HUES48 (cell line): ENCODE measurements around the gene FAM162A.
"Not testable (repeated sequence)": the region's sequence is repeated elsewhere in the genome, so short reads cannot be mapped to it uniquely, and the experiment has no call there.

Experiments
- H3K27ac ChIP-seq: one replicate; pipeline ENCODE4 v1.7.0; 2013; ENCODE audit warnings: low read depth, low read length, inconsistent platforms
- H3K27me3 ChIP-seq: 2 replicates; pipeline ENCODE4 v1.6.1; 2013; ENCODE audit warnings: mild to moderate bottlenecking, low read length; ENCODE audit not compliant: control insufficient read depth, insufficient read depth
- H3K36me3 ChIP-seq: 2 replicates; pipeline ENCODE4 v1.6.1; 2013; ENCODE audit warnings: low read length; ENCODE audit not compliant: control insufficient read depth, insufficient read depth
- H3K4me1 ChIP-seq: 2 replicates; pipeline ENCODE4 v1.6.1; 2013; ENCODE audit warnings: mild to moderate bottlenecking, low read length; ENCODE audit not compliant: control insufficient read depth, insufficient read depth
- H3K4me3 ChIP-seq: 2 replicates; pipeline ENCODE4 v1.5.1; 2013; ENCODE audit warnings: mild to moderate bottlenecking, low read depth, low read length
- H3K9ac ChIP-seq: 2 replicates; pipeline ENCODE4 v1.6.1; 2013; ENCODE audit warnings: mild to moderate bottlenecking, low read depth, low read length, moderate library complexity
- H3K9me3 ChIP-seq: 2 replicates; pipeline ENCODE4 v1.6.1; 2013; ENCODE audit warnings: low read length; ENCODE audit not compliant: control insufficient read depth, insufficient read depth

FAM162A gene

GRCh38 chr3:122357828-122358702, 25.9 kb upstream of the FAM162A start:
- Histone ChIP-seq H3K36me3 (peaks cover 47% of the 10 kb centered on the region), H3K4me3 (no peak overlapping the region), H3K27ac (no peak overlapping the region), H3K9me3 (no peaks in the 10 kb centered on the region), H3K9ac (no peak overlapping the region), H3K4me1 (peaks cover 2% of the 10 kb centered on the region; the same call in 1 of the 2 replicates), H3K27me3 (no peaks in the 10 kb centered on the region)

- no peak overlapping the region for H3K27ac ChIP-seq
- H3K27me3 ChIP-seq = no peaks in the 10 kb centered on the region
- H3K4me3 ChIP-seq = no peak overlapping the region
- H3K36me3 ChIP-seq = peaks cover 53% of the 10 kb centered on the region
- H3K9me3 ChIP-seq = no peaks in the 10 kb centered on the region
- H3K9ac ChIP-seq = no peak overlapping the region
- H3K4me1 ChIP-seq = peaks cover 8% of the 10 kb centered on the region
These were observed 25.3 kb upstream of the FAM162A start for GRCh38 chr3:122358703-122359032.

GRCh38 chr3:122362026-122362425, 22.0 kb upstream of the FAM162A start:
- peaks cover 84% of the 10 kb centered on the region for H3K36me3 ChIP-seq
- no peaks in the 10 kb centered on the region for H3K27me3 ChIP-seq
- no peak overlapping the region for H3K9ac ChIP-seq
- H3K27ac ChIP-seq = no peak overlapping the region
- H3K9me3 ChIP-seq = no peaks in the 10 kb centered on the region
- H3K4me3 ChIP-seq = no peak overlapping the region
- H3K4me1 ChIP-seq = peaks cover 9% of the 10 kb centered on the region

GRCh38 chr3:122364490-122364889, 19.5 kb upstream of the FAM162A start:
- H3K4me3 ChIP-seq = no peak overlapping the region
- H3K9ac ChIP-seq = no peak overlapping the region
- H3K4me1 ChIP-seq = peaks cover 9% of the 10 kb centered on the region
- H3K36me3 ChIP-seq = peaks cover 92% of the 10 kb centered on the region
- H3K9me3 ChIP-seq = no peaks in the 10 kb centered on the region
- peak overlapping the region; percentile 49 for H3K27ac ChIP-seq
- no peaks in the 10 kb centered on the region for H3K27me3 ChIP-seq

GRCh38 chr3:122365073-122365472, 18.9 kb upstream of the FAM162A start:
- Histone ChIP-seq H3K27ac (peak overlapping the region; percentile 49), H3K4me3 (no peak overlapping the region)

GRCh38 chr3:122365582-122366378, 18.2 kb upstream of the FAM162A start:
- not testable (repeated sequence) for H3K4me1 ChIP-seq, H3K9me3 ChIP-seq, H3K4me3 ChIP-seq, H3K9ac ChIP-seq, H3K27me3 ChIP-seq
- Histone ChIP-seq H3K36me3 (peaks cover 96% of the 10 kb centered on the region), H3K27ac (peak overlapping the region; percentile 49)

More at GRCh38 chr3:122365073-122365472, 18.9 kb upstream of the FAM162A start:
- Histone ChIP-seq H3K4me1 (peaks cover 9% of the 10 kb centered on the region), H3K9me3 (no peaks in the 10 kb centered on the region), H3K36me3 (peaks cover 92% of the 10 kb centered on the region), H3K9ac (no peak overlapping the region), H3K27me3 (no peaks in the 10 kb centered on the region)

GRCh38 chr3:122366379-122366749, 17.6 kb upstream of the FAM162A start:
- Histone ChIP-seq H3K27ac (no peak overlapping the region), H3K27me3 (no peaks in the 10 kb centered on the region), H3K4me1 (peaks cover 9% of the 10 kb centered on the region), H3K4me3 (no peak overlapping the region), H3K9ac (no peak overlapping the region), H3K36me3 (peaks cover 96% of the 10 kb centered on the region), H3K9me3 (no peaks in the 10 kb centered on the region)

GRCh38 chr3:122374034-122374433, 9.9 kb upstream of the FAM162A start:
- H3K4me1 ChIP-seq = no peaks in the 10 kb centered on the region
- no peaks in the 10 kb centered on the region for H3K9me3 ChIP-seq
- H3K36me3 ChIP-seq = peaks cover 38% of the 10 kb centered on the region
- no peaks in the 10 kb centered on the region for H3K27me3 ChIP-seq
- H3K27ac ChIP-seq = no peak overlapping the region
- no peak overlapping the region for H3K9ac ChIP-seq
- no peak overlapping the region for H3K4me3 ChIP-seq

GRCh38 chr3:122377975-122378374, 6.0 kb upstream of the FAM162A start:
- Histone ChIP-seq H3K4me3 (no peak overlapping the region), H3K9me3 (no peaks in the 10 kb centered on the region), H3K27me3 (no peaks in the 10 kb centered on the region), H3K4me1 (no peaks in the 10 kb centered on the region), H3K27ac (no peak overlapping the region), H3K36me3 (peaks cover 19% of the 10 kb centered on the region), H3K9ac (no peak overlapping the region)

- Histone ChIP-seq H3K4me1 (peaks cover 10% of the 10 kb centered on the region), H3K9ac (peak within 1 kb of the TSS; percentile 90), H3K9me3 (no peaks in the 10 kb centered on the region), H3K27me3 (no peaks in the 10 kb centered on the region), H3K27ac (peak within 1 kb of the TSS; percentile 91), H3K4me3 (peak within 1 kb of the TSS; percentile 90), H3K36me3 (peaks cover 25% of the 10 kb centered on the region)
These were observed 905 bp upstream of the FAM162A start, which contains the start of gene MIX23 for GRCh38 chr3:122382888-122383666. TSS of gene MIX23 (minus strand) at chr3:122383231. CDS start at chr3:122383224, 7 bp downstream.
